Left lobe of liver (tissue), 2 donors: ENCODE results near the gene TRAM2. TPM values are rescaled to one million over a fixed set of nuclear protein-coding genes. Genes with fewer than 3 reads are reported as not detected.

Source experiments
- ATAC-seq: fragments of 200-7000 bp; cut with Tn5 transposase; one replicate; pipeline ENCODE4 v1.9.1; 2020; ENCODE audit warnings: mild to moderate bottlenecking, moderate library complexity
- DNase-seq: peaks from one replicate; pipeline ENCODE4 v3.0.0-alpha.2; 2020; ENCODE audit warnings: low spot score
- total RNA-seq: library from RNA; stranded (reverse); gene quantifications from one replicate; pipeline ENCODE4 v1.2.1, GENCODE V29; 2021
- donor health status: DM: no; HTN: no; CAD: no; lungs with moderate emphysema.
- donor health status: DM: no; HTN: yes; CAD: no.

The TRAM2 gene
- total RNA-seq, 1 donor from 2014 or later = 17.3 TPM

DNA sequence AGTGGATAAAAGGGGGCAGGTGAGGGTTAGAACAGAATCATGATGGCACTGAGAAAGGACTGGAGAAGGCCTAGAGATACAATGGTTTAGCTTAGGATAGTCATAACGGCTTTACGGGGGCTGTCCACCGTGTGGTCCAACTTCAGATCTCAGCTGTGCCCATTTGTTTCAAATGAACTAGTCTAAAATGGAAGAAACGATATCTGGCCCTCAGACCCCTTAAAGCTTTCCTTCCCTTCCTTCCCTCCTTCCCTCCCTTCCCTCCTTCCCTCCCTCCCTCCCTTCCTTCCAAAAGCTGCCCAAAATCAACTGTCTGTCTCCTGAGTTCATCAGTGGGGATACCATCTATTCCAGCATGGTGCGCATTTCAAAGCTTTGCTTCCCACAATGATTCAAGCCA, 27.9 kb downstream of the TRAM2 start:
- DNase-seq (no peak), ATAC-seq (no peak)

DNA sequence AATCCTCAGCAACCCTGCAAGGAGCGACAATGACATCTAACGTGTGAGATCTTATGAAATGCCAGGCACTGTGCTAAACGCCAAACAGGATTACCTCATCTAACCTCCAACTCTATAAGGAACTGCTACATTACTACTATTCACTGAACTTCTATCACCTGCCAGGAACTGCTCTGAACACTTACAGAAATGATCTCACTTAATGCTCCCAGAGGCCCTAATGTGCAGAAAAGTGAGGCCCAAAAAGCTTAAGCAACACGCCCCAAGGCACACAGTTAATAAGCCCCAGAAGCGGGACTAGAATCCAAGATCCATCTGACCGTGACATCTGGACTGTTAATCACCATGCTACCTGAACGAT, 28.5 kb downstream of the TRAM2 start:
- DNase-seq (no peak), ATAC-seq (no peak)

DNA sequence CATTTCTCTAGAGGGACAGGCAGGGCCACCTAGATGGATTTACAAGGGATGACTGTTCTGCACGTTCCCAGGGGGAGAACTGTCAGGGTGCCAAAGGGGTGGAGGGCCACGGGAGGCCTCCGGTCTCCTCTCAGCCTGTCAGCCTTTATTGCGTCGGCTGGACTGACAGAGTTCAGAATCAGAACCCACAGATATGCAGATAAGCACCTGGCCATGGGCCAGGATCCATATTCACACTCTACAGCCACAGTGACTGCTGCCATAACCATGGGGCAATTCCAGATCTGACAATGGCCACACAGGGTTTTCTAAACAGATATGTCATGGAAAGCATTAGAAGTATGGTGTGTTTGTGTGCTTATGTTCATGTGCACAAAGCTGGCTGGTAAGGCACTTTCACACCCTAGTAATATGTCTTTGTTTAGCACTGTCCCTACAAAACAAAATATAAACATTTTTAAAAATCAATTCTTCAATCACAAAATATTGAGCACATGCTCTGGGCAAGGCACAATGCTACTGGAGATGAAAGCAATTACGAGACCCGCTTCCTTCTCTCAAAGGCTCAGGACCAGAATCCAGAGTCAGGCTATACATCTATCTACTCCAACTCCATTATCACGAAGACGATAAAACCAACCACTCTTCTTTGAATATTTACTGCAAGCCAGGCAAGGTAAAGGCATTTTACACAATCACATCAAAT, 29.1 kb downstream of the TRAM2 start:
- ATAC-seq = peak; percentile 5
- peak; percentile 67 for DNase-seq

DNA sequence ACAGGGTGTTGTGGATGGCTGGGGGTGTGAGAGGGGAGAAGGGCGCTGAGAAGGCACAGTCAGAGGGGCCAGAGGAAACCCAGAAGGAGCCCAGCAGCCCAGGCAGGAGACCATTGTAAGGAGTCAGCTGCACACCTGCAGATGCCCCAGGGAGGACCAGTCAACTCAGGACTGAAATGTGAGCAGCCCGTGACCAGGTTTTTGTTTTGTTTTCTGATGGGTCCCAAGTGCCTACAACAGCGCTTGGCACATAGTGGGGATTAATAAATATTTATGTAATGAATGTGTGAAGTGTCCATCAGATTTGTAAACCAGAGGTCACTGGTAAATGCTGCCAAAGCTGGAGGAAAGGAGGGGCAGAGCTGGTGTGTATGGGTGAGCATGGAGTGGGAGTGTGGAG, 30.2 kb downstream of the TRAM2 start:
- ATAC-seq (no peak), DNase-seq (no peak)

DNA sequence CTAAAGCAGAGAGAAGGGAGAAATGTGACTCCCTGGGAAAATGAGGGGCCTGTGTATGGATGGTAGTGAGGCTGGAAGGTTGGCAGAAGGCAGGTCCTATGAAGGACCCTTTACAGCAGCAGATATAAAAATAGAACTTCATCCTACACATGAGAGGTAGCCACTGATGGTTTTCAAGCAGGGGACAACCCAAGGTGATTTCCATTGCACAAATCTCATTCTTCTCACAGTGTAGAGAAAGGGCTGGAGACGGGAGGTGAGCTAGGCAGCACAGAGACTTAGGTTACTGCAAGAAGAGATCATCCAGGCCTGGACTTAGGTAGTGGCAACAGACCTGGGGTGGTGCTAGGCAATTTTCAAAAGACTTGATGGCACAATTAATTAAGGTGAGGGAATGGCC, 30.7 kb downstream of the TRAM2 start:
- DNase-seq = no peak
- no peak for ATAC-seq

DNA sequence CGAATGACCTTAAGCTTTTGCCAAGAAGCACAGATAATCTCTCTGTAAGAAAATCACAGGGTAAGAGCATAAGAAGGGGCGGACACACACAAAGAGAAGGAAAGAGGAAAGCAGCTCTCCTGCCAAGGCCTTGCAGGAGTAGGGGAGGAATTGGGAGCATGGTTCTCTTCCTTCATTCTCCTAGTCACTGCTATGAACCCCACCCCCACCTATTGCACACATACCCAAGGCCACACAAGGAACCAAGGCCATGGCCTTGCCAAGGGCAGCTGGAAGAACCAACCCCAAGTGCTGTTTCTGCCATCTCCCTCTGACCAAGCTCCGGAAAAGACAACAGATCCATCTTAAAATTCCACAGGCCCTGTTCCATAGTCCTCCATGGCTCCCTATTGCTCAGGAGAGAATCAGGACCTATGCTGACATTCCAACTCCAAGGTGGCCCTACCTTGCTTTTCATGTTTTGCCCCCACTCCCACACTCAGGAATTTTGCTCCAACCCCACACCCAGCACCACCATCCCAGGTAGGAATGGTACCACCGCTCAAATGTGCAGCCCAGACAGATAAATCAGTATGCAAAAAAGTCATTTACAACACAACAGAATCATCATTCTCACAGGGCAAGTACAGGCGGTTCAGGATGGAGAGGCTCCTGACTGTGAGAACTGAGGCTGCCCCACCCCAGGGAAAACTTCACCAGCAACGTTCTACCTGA, 31.3 kb downstream of the TRAM2 start:
- DNase-seq (no peak), ATAC-seq (no peak)

DNA sequence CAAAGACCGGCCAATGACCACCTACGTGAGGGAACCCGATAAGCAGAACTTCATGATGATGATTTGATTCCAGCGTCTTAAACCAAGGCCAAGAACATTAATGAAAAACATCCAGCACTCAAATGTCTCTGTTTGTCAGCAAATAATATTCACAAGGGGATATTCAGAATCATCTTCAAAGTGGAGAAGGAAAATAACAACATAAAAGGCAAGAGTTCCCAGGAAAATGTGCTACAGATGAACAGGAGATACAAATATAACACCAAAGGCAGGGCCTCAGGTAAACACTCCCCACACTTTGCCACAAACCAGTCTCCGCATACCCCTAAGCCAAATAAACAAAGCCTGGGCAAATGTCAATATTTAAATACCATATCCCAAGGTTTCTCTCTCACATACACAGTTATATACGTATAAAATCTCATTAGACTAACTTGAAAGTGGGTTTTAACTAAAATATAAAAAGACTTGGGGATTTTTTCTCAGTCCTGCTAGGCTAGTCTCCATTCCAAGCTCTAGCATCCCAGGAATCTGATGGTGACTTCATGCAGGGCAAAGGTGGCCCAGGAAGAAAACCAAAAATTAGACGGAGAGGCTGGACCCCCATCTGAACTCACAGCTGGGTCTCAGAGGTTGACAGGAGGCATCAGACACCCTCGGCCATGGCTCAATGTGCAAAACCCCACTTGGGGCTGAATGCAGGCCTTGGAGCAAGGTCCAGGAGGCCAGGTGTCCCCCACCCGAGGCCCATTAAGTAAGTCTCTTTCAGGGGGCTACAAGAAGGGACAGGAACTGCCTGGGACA, 32.1 kb downstream of the TRAM2 start:
- DNase-seq (no peak), ATAC-seq (no peak)

DNA sequence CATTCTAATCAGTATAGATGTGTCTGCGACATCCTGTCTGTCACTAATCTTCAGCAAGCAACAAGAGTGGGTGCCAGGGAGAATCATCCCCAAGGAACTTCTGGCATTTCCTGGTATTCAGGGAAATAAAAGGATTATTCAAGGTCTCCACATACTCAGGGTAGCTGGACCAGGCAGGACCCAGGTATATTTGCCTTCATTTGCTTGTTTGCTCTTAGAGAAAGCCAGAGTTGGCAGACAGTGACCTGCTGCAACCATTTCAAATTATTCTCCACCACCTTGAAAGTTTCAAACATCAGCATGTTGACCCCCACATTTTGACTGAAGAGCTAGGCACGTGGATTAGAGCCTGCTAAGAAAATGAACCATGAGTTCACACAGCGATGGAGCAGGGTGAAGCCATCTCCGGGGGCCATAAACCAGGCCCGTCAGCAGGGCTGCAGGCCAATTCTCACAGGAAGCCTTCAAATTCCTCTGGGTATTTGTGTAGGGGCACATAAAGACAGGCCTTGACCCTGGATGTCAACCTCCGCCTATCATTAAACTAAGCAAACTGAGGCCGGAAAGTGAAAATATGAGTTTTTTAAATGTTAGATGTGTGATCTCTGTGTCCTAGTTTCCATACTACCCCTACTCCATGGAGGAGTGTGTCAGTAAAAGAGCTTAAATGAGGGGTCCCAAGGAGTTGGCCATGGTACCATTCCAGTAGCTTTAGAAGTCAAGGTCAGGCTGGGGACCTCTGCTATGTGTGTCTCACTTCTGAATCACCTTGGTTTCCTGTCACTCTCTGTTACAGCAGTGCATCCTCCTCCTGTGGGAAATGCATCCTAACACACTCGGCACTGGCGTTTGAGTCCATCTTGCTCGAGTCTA, 32.9 kb downstream of the TRAM2 start:
- peak; percentile 61 for ATAC-seq
- no peak for DNase-seq

DNA sequence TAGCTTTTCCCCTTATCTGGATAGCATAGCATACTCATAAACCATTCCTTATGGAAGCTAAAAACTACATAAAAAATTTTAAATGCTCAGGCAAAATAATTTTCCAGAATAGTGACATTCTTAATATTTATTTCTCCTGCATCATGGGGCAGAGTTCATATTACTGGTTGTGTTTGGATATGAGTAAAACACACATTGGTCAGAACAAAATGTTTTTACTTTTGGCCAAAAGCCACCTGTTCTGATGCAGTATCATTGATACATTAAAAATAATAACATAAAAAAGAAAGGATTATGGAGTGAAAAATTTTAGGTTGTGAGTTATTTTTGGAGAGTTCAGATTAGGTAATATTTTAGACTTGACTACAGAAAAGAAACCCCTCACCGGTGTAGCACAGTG, 33.6 kb downstream of the TRAM2 start:
- no peak for DNase-seq
- peak; percentile 55 for ATAC-seq

DNA sequence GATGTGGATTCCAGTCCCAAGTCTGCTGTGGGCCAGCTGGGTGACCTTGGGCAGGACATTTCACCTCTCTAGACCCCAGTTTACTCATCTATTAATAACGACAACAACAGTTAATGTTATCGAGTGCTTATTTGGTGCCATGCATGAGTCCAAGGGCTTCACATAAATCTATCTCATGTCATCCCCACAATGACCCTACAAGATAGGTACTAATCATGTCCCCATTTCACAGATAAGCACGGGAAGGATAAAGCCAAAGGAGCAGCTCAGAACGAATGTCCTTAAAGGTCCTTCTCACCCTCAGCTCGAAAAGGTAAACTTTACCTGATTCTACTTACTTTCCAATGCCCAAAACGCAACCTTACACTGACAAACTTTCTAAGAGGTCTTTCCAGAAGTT, 35.7 kb downstream of the TRAM2 start:
- no peak for DNase-seq
- no peak for ATAC-seq

DNA sequence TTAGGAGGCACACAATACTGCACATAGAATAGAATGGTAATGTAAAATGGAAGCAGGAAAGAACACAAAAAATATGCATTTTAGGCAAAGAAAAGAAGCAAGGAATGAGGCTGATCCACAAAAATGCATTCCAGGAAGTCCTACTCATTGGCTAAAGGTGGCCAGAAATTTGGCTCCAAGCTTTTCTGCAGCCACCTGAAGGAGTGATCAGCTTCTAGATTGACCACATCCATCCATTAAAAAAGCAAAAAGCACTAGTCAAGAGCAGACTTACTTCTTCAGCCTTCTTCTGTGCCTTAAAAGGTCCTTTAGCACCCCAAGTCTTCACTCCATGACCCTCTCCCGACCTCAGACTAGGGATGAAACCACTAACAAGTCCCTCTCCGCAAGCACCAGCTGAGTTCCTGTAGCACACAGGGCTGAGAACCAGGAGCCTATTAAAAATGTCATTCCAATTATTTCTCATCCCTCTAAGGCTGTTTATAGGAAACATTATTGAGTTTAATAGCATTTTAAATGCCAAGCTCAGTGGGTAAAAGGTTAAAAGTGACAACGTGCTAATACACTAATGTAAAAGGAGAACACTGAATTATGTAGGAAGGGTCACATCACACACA, 36.5 kb downstream of the TRAM2 start:
- DNase-seq = no peak
- ATAC-seq = no peak

DNA sequence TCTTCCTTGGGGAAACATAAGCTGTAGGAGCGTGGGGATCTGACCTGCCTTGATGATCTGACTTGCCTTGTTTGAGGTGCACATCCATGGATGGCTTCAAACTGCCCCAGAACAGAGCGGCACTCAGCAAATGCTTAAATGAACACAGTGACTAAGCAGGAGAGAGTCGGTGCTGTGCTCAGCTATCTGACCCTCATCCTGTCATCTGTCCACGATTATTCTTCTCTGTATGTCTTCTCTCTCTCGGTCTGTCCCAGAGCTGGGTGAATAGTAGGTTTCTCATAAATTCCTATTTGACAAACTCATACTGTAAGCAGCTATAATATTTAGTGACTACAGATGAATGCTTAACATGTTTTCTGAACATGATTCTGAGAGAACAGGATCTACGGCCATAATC, 37.3 kb downstream of the TRAM2 start:
- DNase-seq = no peak
- ATAC-seq = no peak

DNA sequence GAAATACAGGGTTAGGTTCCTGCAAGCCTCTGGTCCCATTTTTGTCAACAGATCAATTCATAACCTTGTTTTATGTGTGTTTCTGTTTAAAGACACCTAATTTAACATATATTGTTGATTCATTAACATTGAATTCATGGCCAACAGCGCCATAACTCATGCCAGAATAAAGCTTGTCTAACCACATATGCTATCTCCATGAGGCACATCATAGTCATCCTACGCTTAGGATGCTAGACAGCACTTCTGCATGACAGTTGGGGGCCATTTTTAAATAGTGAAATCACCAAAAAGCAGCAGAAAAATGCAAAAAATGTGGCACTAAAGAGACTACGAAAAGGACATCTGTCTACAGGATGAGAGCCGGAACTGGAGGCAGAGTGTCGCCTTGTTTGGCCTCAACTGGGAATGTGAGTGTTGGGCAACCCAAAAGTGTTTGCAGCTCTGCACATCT, 37.9 kb downstream of the TRAM2 start:
- no peak for ATAC-seq
- no peak for DNase-seq

DNA sequence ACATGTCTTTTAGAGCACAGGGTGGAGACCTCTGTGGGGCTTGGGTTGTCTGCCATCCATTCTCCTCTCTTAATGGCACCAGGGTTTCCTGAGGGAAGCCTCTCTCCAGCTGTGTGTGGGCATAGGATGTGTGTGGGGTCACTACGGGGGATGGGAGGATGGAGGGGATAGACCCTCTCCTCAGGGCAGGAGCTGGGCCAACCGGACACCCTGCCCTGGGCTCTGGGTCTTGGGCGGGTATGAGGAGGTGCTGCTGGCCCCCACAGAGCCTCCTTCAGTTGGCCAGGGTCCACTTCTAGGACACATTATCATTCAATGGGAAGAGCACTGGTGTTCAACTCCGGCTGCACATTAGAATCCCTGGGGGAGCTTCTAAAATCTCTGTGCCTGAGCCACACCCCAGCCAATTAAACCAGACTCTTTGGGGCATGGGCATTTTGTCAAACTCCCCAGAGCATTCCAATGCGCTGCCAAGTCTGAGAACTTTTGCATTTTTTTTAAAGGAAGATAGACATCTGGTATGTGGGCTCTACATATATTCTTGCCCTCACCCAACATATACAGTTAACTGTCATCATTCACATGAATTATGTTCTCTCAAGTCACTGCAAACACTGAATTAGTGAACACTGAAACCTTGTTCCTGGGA, 38.5 kb downstream of the TRAM2 start:
- no peak for ATAC-seq
- DNase-seq = no peak

DNA sequence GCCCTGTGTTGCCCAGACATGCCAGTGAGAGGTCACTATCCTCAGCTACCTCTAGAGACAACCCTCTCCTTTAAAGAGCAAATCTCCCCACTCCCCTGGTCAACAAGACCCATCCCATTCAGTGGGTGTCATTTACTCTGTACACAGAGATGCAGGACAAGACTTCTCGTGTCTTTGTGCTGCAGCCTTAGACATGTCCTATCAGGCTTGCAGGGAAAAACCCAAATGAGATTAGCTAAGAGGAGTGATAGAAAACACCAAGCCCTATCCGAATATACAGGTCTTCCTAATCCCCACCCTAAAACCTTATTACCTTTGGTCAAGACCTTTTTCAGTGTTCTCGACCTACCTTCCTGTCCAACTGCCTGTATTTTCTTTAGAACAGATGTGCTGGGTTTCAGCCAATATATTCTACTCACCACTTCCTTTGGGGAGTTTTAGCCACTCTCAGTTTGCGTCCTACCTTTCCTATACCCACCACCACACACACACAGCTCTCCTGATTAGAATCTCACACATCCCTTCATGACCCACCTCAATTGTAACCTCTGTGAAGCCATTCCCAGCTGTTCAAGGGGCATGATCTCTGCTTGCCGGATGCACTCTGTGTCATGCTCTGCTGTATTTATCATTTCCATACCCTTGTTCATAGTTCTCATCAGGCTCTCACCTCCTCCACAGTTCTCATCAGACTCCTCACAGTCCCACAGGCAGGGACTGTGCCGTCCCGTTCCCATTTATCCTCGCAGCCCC, 39.7 kb downstream of the TRAM2 start:
- ATAC-seq = no peak
- no peak for DNase-seq

DNA sequence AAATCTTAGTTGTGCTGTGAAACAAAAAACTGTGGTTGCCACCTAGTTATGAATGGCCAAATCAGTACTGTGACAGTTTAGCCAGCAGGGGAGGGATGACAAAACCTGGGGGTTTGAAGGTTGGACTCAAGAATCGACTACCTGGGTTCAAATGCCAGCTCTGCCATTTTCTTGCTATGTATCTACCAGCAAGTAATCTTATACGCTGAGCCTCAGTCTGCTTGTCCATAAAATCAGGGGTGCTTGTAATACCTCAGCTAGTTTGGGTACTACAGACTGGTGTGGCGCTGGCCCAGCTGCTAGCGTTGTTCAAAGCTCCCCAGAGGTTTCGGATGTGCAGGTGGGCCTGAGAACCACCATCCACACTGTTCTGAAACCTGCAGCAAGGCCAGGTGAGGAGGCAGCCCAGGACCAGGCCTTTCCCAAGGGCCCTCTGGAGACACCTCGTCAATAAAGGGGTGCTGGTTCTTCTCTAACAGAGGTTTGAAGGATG, 40.4 kb downstream of the TRAM2 start:
- no peak for DNase-seq
- no peak for ATAC-seq

DNA sequence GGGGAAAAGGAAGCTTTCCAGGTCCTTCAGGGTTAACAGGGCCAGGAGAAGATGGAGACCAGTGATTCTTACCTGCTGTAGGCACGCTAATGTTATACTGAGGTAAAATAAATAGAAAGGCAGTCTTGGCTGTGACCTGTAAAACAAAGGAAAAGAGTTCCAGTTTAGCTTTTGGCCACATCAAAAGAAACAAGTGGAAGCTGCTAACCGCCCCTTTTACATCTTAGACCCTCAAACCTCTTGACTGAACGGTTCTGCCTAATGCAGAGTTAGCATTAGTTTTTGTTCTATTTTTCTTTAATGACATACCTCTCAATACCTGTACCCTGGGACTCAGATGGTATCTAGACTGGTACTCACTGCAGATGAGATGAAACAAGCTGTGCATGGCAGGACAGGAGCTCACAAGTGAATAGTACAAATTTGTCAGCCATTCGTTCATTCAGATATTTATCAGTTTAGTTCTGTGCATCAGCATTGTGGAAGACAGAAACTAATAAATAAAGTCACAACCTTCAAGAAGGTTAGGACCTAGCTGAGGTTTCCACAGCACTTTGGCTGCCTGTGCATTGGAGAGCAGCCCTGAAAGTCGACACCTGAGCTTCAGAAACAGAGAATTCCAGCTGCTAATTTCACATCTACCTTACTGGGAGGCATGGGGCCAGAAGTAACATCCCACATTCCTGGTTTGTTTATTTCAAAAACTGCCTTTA, 41.0 kb downstream of the TRAM2 start:
- DNase-seq = no peak
- ATAC-seq = no peak

DNA sequence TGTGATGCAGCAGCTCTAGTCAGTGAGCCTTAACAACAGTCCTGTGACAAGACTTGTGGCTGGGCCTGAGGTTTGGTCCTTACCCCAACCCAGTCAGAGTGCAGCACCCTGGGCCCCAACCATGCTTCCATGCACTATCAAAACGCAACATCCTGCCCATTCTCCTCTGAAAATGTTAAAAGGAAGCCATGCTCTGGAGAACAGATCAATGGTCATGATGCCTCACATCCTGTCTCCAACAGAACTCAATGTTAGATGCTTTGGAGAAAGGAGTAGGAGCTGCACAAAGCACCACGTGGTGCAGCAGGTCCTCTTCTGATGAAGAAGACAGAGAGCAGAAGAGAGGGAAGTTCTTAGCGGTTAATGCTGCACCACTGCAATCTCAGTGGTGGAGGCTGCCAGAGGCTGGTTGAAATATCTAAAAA, 41.9 kb downstream of the TRAM2 start:
- DNase-seq (no peak), ATAC-seq (no peak)
